ENCODE results near the gene HMGCS2. TPM values are rescaled to one million over a fixed set of nuclear protein-coding genes. Genes with fewer than 3 reads are reported as not detected.
A peak's percentile ranks its signal among the peaks of the same experiment; 100 is the strongest.
"Not testable (repeated sequence)": the region's sequence is repeated elsewhere in the genome, so short reads cannot be mapped to it uniquely, and the experiment has no call there.

Gene HMGCS2
- total RNA-seq, 6 experiments from 2014 or later = not detected

DNA sequence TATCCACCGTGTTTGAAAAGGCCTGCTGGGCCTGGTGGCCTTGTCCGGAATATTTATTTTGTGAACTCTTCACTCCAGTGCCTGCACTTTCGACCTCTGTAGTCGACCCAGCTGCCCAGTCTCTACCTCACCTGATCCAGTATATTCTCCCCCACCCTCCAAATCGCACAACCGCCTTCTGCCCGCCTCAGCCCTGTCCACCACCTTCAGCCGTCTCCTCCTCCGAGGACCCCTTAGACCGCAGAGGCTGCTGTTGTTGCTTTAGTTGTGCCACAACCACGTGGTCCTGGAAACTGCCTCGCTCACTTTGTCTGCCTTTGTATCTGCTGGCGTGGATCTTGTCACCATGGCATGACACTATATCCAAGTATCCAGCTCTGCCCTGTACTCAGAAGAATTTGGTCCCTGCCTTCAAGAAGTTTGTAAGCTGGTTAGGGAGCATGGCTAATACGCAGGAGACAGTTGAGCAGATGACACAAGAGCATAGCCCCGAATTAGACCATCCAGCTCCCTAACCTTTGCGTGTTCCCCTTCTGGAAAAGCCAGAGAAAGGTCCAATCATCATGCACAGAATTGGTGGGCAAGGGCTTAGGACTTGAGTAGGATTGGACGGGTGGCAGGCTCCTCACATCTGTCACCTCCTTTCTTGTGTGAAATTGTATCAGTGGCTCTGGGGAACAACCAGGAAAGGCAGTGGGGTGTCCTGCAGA lies 55.5 kb downstream of the HMGCS2 start:
- peak overlapping the region; percentile 89 for H3K4me3 Mint-ChIP-seq
- peaks cover 9% of the 10 kb centered on the region for H3K27me3 Mint-ChIP-seq (ENCODE audit: insufficient read depth)
- no peaks in the 10 kb centered on the region for H3K9me3 Mint-ChIP-seq
- H3K4me1 Mint-ChIP-seq (ENCODE audit: low read depth) = peaks cover 34% of the 10 kb centered on the region
- H3K36me3 Mint-ChIP-seq (ENCODE audit: low read depth) = no peaks in the 10 kb centered on the region
- peak; percentile 10 for DNase-seq
- H3K27ac Mint-ChIP-seq = peak overlapping the region; percentile 81
- TF ChIP-seq, protein P1, sequence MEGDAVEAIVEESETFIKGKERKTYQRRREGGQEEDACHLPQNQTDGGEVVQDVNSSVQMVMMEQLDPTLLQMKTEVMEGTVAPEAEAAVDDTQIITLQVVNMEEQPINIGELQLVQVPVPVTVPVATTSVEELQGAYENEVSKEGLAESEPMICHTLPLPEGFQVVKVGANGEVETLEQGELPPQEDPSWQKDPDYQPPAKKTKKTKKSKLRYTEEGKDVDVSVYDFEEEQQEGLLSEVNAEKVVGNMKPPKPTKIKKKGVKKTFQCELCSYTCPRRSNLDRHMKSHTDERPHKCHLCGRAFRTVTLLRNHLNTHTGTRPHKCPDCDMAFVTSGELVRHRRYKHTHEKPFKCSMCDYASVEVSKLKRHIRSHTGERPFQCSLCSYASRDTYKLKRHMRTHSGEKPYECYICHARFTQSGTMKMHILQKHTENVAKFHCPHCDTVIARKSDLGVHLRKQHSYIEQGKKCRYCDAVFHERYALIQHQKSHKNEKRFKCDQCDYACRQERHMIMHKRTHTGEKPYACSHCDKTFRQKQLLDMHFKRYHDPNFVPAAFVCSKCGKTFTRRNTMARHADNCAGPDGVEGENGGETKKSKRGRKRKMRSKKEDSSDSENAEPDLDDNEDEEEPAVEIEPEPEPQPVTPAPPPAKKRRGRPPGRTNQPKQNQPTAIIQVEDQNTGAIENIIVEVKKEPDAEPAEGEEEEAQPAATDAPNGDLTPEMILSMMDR (IDR thresholded peaks at IDR 0.05) = no peak

DNA sequence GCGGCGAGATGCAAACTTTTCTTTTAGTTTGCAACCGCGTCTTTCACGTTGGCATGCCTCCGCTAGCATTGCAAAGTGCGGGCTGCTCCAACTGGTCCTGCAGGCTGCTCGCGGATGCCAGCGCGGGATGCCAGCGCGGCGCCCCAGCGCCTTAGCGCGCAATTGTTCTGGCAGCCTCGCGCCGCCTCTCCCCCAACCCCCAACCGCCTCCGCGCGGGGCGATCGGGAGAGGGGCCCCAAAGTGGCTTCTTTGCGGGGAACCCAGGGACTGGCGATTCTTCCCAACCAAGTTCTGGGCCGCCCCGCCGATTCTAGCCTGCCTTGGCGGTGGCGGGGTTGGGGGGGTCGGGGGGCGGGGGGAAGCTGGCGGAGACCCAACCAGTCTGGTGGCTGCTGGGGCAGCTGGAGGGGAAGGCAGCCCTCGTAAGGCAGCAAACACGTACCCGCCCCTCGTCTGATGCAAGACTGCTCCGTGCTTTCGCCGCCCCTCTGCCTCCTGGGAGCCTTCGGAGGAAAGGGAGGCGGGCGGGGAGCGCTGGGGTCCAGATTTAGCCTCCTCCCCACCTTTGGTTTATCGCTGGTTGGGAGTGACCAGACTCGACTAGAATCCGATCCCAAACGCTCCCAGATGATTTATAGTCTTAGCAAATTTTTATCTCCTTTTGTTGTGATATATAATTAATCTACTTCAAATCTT lies 56.2 kb downstream of the HMGCS2 start:
- H3K4me3 Mint-ChIP-seq = peak overlapping the region; percentile 97
- no peaks in the 10 kb centered on the region for H3K9me3 Mint-ChIP-seq
- peaks cover 34% of the 10 kb centered on the region for H3K4me1 Mint-ChIP-seq (ENCODE audit: low read depth)

DNA sequence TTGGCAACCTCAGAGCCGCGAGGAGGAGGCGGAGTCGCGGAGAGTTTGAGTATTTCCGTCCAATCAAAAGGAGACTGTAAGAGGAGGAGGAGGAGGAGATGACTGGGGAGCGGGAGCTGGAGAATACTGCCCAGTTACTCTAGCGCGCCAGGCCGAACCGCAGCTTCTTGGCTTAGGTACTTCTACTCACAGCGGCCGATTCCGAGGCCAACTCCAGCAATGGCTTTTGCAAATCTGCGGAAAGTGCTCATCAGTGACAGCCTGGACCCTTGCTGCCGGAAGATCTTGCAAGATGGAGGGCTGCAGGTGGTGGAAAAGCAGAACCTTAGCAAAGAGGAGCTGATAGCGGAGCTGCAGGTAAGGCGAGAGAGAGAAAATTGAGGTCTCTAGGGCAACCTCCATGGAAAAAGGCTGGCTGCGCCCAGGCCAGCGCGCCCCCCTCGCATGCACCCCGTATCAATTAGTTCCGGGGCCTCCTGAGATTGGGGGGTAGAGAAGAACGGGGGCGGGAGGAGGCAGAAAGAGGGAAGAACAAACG lies 56.8 kb downstream of the HMGCS2 start, which contains the start of gene PHGDH:
Gene PHGDH, plus strand, starts transcription at position 131 of the 538 bp plus-strand sequence. Its CDS starts 89 bp downstream, at position 220.
- peaks cover 34% of the 10 kb centered on the region for H3K4me1 Mint-ChIP-seq (ENCODE audit: low read depth)
- no peaks in the 10 kb centered on the region for H3K36me3 Mint-ChIP-seq (ENCODE audit: low read depth)
- H3K4me3 Mint-ChIP-seq = peak within 1 kb of the TSS; percentile 97
- peak within 1 kb of the TSS; percentile 82 for H3K27ac Mint-ChIP-seq
- peak; percentile 78 for DNase-seq
- no peaks in the 10 kb centered on the region for H3K9me3 Mint-ChIP-seq
- TF ChIP-seq, protein P1 (IDR thresholded peaks at IDR 0.05) = no peak
- peaks cover 9% of the 10 kb centered on the region for H3K27me3 Mint-ChIP-seq (ENCODE audit: insufficient read depth)

More for the DNA sequence above, 56.2 kb downstream of the HMGCS2 start:
- Mint-ChIP-seq H3K36me3 (ENCODE audit: low read depth) (no peaks in the 10 kb centered on the region), H3K27ac (peak overlapping the region; percentile 82), H3K27me3 (ENCODE audit: insufficient read depth) (peaks cover 9% of the 10 kb centered on the region)
- TF ChIP-seq, protein P1 (IDR thresholded peaks at IDR 0.05) = no peak
- peak; percentile 60 for DNase-seq

DNA sequence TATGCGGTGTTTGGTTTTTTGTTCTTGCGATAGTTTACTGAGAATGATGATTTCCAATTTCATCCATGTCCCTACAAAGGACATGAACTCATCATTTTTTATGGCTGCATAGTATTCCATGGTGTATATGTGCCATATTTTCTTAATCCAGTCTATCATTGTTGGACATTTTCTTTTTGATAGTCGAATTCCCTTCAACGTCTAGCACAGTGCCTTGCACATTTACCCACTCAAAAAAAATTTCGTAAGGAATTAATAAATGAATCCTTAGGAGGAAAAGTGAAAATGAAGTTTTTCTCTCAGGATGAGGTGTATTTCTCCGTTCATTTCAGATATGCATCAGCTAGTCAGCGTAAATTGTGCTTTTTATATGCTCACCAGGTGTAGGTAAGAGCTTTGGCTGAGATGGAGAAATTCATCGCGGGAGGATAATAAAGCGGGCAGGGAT lies 57.3 kb downstream of the HMGCS2 start:
- not testable (repeated sequence) for H3K27me3 Mint-ChIP-seq (ENCODE audit: insufficient read depth); H3K36me3 Mint-ChIP-seq (ENCODE audit: low read depth); H3K9me3 Mint-ChIP-seq; DNase-seq
- Mint-ChIP-seq H3K27ac (peak overlapping the region; percentile 82; the same call in 1 of the 2 replicates), H3K4me1 (ENCODE audit: low read depth) (peaks cover 33% of the 10 kb centered on the region), H3K4me3 (peak overlapping the region; percentile 97)

DNA sequence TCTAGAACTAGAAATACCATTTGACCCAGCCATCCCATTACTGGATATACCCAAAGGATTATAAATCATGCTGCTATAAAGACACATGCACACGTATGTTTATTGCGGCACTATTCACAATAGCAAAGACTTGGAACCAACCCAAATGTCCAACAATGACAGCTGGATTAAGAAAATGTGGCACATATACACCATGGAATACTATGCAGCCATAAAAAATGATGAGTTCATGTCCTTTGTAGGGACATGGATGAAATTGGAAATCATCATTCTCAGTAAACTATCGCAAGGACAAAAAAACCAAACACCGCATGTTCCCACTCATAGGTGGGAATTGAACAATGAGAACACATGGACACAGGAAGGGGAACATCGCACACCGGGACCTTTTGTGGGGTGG lies 62.1 kb downstream of the HMGCS2 start:
- H3K9me3 Mint-ChIP-seq; H3K36me3 Mint-ChIP-seq (ENCODE audit: low read depth); H3K4me3 Mint-ChIP-seq; DNase-seq; H3K27ac Mint-ChIP-seq: not testable (repeated sequence)
- Mint-ChIP-seq H3K4me1 (ENCODE audit: low read depth) (peaks cover 13% of the 10 kb centered on the region), H3K27me3 (ENCODE audit: insufficient read depth) (peaks cover 17% of the 10 kb centered on the region)

DNA sequence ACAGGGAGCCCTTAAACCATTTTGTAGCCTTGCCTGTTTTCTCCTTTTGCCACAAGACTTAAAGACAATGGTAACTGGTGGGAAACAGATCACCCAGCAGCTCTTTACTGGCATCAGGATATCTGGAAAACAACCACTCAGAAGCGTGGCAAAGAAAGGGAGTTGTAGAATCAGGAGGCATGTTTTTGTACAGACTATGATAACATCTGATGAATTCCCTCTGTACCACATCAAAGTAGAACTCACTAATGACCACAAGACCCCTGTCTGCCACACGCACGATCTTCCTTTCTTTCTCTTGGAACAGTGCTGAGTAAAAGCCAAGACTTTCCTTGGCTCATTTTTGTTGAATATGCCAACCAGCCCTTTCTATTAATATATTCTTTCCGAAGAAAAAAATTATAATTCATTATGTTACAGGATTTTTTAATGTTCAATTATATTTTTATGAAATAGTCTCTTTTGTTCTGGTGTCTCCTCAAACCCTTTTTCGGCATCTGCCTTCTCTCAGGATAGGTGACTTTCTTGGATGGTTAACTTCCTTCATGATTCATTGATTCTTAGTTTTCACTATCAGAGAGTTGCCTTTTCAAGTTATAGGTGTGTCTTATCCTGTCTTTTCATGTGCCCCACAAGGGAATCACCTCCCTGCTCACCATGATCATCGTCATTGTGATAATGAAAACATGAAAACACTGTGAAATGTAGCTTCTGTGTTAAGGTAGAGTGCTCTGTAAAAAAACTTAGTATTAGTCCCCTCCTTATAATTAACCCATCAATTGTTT lies 64.8 kb downstream of the HMGCS2 start:
- TF ChIP-seq, protein P1 (IDR thresholded peaks at IDR 0.05) = no peak

More for the DNA sequence above, 64.8 kb downstream of the HMGCS2 start:
- no peak overlapping the region for H3K27ac Mint-ChIP-seq
- no peak for DNase-seq
- peaks cover 21% of the 10 kb centered on the region for H3K9me3 Mint-ChIP-seq
- peaks cover 11% of the 10 kb centered on the region for H3K36me3 Mint-ChIP-seq (ENCODE audit: low read depth)
- no peak overlapping the region for H3K4me3 Mint-ChIP-seq
- peaks cover 13% of the 10 kb centered on the region for H3K4me1 Mint-ChIP-seq (ENCODE audit: low read depth)
- H3K27me3 Mint-ChIP-seq (ENCODE audit: insufficient read depth) = peaks cover 12% of the 10 kb centered on the region
